ENCODE measurements around the gene P2RY13. TPM values are rescaled to one million over a fixed set of nuclear protein-coding genes. Genes with fewer than 3 reads are reported as not detected.

P2RY13 gene
- total RNA-seq, 1 donor from 2014 or later = 1.0 TPM

DNA sequence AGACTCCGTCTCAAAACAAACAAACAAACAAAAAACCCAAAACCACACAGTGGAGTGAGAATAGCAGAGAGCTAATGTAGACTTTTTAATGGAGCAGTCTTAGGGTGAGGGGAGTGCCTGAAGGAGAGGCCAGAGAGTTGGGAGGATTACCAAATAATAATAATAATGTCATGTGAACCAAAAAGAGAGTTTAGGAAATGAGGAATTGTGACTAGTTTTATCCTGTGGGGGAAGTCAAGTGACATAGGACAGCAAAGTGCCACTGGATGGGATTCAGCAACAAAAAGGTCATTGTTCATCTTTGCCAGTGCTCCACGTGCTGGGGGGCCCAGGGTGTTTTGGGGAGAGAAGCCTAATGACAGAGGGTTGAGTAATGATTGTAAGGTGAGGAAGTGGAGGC is 25.6 kb downstream of the P2RY13 start:
- intact Hi-C loops (cut with DNase I) = no loop called here
- ATAC-seq (ENCODE audit: poor library complexity) (no peak), DNase-seq (no peak)

- ATAC-seq (ENCODE audit: poor library complexity) (no peak), DNase-seq (no peak)
- intact Hi-C loops (cut with DNase I) = no loop called here
Observed at GRCh38 chr3:151301787-151302186, 27.6 kb downstream of the P2RY13 start.

DNA sequence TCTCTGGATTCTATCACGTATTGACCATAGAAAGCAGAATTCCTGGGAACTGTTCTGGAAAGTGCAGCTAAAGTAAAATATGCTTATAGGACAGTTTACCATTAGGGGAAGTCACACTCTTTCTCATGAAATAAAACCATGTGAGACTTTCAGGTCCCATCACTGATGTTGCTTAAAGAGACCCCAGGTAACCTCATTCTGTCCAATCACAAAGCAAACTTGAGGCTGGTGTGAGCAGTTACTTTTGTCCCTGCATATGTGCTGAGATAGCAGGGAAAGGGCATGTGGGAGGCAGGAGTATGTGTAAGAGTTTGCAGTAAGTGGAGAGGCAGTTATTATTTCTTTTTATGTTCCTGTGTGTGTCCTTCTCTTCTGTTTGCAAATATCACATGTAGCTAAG is 28.8 kb downstream of the P2RY13 start:
- DNase-seq (no peak), ATAC-seq (ENCODE audit: poor library complexity) (no peak)
- intact Hi-C loops (cut with DNase I) = no loop called here

DNA sequence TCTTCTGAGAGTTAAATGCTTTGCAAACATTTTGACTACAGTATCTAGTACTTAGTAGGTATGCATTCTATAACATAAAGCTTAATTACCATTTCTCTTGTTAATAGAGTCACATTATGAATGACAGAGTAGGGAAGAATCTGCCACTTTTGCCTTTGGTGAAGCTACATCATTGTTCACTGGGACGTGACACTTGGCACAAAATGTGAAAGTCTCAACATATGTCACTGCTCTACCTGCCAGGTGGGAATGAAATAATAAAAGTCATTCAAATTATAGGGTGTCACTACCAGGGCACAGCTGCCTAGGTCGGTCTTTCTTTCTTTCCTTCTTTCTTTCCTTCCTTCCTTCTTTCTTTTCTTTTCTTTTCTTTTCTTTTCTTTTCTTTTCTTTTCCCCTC is 30.3 kb downstream of the P2RY13 start:
- ATAC-seq (ENCODE audit: poor library complexity) (no peak), DNase-seq (no peak)
- intact Hi-C loops (cut with DNase I) = no loop called here

DNA sequence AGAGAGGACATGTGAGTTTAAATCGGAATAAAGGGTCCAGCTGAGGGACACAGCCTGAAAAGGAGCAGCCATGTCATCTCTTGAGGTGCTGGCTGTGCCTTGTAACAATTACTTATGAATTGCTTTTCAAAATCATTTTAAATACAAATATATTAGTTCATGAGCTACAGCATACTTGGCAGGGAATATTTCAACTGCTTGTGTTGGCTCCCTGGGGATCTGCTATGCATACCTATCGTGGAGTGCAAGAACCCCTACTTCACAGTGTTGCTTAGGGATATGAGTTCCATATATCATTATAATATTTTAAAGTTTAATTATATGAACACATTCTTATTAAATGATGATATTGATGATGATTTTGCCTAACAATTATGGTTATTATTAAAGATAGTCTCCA is 31.9 kb downstream of the P2RY13 start:
- no peak for ATAC-seq (ENCODE audit: poor library complexity)
- DNase-seq = no peak
- intact Hi-C loops (cut with DNase I) = no loop called here

DNA sequence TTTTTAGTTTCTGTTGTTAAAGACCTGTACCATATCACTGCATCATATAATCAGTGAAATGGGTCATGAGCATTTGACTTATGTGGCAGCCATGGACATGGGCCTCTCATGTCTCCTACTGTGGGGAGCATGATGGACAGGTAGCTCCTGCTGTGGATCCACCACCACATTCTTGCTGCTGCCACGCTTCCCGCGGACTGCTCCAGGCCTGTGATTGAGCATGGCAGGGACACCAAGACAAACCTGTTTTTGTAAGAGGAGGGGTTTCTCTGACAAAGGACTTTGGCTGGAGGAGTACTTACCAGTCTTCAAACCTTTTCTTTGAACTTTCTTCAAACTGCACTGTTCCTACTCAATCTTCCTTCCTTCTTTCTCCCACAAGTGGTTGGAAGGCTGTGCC is 33.1 kb downstream of the P2RY13 start:
- intact Hi-C loops (cut with DNase I) = no loop called here
- no peak for ATAC-seq (ENCODE audit: poor library complexity)
- DNase-seq = no peak

DNA sequence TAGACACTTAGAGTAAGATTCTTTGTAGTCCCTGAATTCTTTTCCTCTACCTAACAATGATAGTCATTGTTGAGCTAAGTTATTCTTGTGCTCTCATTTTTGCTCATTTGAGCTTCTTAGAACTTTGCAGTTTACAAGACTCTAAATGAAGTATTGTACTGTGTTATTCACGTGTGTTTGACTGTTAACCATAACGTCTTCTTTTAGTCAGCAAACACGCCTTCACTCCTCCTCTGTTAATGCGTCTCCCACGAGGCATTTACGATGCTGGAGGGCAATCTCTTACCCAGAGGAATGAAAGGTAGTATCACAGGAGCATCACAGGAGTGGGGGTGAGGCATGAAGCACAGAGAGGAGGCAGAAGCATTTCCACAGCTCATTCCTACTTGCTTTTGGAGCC is 36.2 kb downstream of the P2RY13 start:
- intact Hi-C loops (cut with DNase I) = no loop called here
- no peak for ATAC-seq (ENCODE audit: poor library complexity)
- no peak for DNase-seq

- DNase-seq (no peak), ATAC-seq (ENCODE audit: poor library complexity) (no peak)
- intact Hi-C loops (cut with DNase I) = no loop called here
Observed at GRCh38 chr3:151290673-151291072, 38.7 kb downstream of the P2RY13 start.

GRCh38 chr3:151289445-151289844 is 39.9 kb downstream of the P2RY13 start:
- intact Hi-C loops (cut with DNase I) = no loop called here

GRCh38 chr3:151285940-151286339 is 43.4 kb downstream of the P2RY13 start:
- intact Hi-C loops (cut with DNase I) = no loop called here
- DNase-seq = no peak
- no peak for ATAC-seq (ENCODE audit: poor library complexity)

More at GRCh38 chr3:151289445-151289844, 39.9 kb downstream of the P2RY13 start:
- ATAC-seq (ENCODE audit: poor library complexity) = no peak
- no peak for DNase-seq

DNA sequence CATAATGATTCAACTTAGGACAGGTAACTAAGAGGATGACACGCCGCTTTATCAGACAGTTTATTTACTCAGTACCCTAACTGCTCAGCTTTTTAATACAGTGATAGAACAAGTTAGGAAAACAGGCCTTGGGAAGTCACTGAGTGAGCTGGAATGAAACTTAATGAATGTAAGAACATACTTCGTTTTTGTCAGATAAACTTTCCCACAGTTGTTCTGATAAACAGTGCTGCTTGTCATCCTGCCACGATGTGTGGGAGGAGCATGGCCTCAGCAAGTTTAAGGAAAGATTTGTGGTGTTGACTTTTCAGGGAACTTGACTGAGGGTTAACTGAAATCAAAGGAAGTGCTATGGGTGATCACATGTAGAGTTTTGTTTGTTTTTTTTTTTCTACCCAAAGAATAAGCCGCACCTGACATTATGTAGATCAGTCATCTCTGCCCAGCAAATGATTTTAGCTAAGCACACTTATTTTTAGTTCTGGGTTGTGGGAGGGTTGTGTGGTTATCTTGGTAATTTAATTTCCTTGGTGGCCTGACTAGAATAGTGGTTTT is 45.4 kb downstream of the P2RY13 start:
- DNase-seq = no peak
- peak; percentile 52 for ATAC-seq (ENCODE audit: poor library complexity)
- intact Hi-C loops (cut with DNase I) = loop anchor here (2.0 kb wide), 2 partner anchors 57 to 115 kb away; no protein-coding TSS in a partner anchor

GRCh38 chr3:151283387-151283786 is 46.0 kb downstream of the P2RY13 start:
- DNase-seq = no peak
- ATAC-seq (ENCODE audit: poor library complexity) = no peak
- intact Hi-C loops (cut with DNase I) = loop anchor here (2.0 kb wide), 2 partner anchors 57 to 115 kb away; no protein-coding TSS in a partner anchor

DNA sequence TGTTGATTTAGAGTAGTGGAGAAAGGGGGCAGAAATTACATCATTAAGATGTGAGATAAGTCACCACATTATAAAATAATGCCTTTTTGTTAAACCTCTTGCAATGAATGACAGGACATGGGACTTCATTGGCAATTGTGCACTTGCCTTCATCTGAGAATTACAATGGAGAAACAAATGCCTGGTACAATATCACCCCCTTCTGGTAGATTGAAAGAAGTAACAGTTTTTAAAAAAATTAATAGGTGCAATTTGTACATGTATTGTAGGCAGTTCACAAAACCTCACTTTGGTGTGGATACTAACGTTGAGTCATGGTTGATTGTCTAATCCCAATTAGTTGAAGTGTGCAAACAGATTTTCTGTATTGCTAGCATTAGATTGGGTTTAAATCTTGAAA is 46.4 kb downstream of the P2RY13 start:
- ATAC-seq (ENCODE audit: poor library complexity) (peak; percentile 72), DNase-seq (no peak)
- intact Hi-C loops (cut with DNase I) = loop anchor here (2.0 kb wide), 2 partner anchors 56 to 114 kb away; no protein-coding TSS in a partner anchor

- no peak for DNase-seq
- peak; percentile 32 for ATAC-seq (ENCODE audit: poor library complexity)
- intact Hi-C loops (cut with DNase I) = loop anchor here (2.0 kb wide), 2 partner anchors 55 to 113 kb away; no protein-coding TSS in a partner anchor
Observed at GRCh38 chr3:151281671-151282324, 47.6 kb downstream of the P2RY13 start.

DNA sequence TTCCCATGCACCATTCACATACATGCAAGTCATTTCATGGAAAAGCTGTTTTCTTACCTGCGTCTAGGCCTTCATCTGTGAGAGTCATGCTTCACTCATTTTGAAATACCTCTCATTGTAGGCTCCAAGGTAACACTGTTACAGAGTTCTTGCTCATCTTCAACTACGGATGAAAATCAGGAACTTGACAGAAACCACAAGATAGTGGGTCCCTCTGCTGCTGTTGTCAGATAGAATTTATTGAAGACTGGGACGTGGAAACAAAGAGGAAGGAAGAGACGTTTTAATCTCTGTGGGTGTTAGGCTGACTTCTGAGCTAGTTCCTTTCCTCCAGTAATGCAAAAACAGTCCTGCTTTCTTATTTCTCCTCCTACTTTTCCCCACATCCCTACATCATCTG is 51.1 kb downstream of the P2RY13 start, which contains the start of gene P2RY14:
P2RY14 (minus strand) TSS at position 313 of the 400 bp plus-strand sequence. CDS start 64,226 bp downstream, outside the sequence.
- DNase-seq (no peak), ATAC-seq (ENCODE audit: poor library complexity) (peak; percentile 59)
- intact Hi-C loops (cut with DNase I) = no loop called here

DNA sequence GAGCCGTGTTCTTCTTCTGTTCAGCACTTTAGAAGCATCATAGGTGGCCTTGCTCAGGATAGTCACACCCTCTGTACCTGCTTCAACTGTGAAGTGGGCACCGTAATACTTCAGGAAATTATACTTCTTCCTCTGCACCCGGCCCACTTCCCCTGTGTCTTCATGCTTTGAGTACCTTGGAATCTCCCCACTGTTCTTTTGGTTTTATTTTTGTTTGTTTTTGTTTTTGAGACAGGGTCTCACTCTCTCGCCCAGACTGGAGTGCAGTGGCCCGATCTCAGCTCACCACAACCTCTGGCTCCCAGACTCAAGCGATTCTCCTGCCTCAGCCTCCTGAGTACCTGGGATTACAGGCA is 52.7 kb downstream of the P2RY13 start:
- no peak for ATAC-seq (ENCODE audit: poor library complexity)
- DNase-seq = no peak
- intact Hi-C loops (cut with DNase I) = no loop called here

Other genes starting within 250 kb of the P2RY13 start
- 0.67 TPM for gene MED12L, start 243.9 kb downstream of the P2RY13 start, total RNA-seq
- 0.24 TPM for gene GPR171, start 126.3 kb downstream of the P2RY13 start, total RNA-seq
- 3.6 TPM for gene P2RY14, start 51.0 kb downstream of the P2RY13 start, total RNA-seq
- gene GPR87, start 12.7 kb downstream of the P2RY13 start, total RNA-seq = not detected
- gene P2RY12, start 55.2 kb upstream of the P2RY13 start, total RNA-seq = 0.94 TPM
- gene IGSF10, start 131.5 kb upstream of the P2RY13 start, total RNA-seq = 2.6 TPM

Data from Right ventricle myocardium superior (tissue), 1 donor.